IMR-90 (cell line): Measurements from ENCODE around the gene C2orf68. TPM values are rescaled to one million over a fixed set of nuclear protein-coding genes. Genes with fewer than 3 reads are reported as not detected.

Source experiments
- ATAC-seq: fragments of 200-7000 bp; cut with Tn5 transposase; 2 replicates; pipeline ENCODE4 v1.9.1; 2020; ENCODE audit warnings: low read depth, mild to moderate bottlenecking, moderate library complexity
- BruUV-seq: library from RNA; stranded (reverse); fragments of 400-500 nt; replicated peaks from 2 replicates; lab custom pipeline; 2021; lab: Mats Ljungman, UMichigan
- CTCF ChIA-PET: fragments of 300-600 bp; formaldehyde crosslinking; extraction: SDS; loops from one replicate; lab custom pipeline; 2021; ENCODE audit warnings: antibody characterized with exemption; lab: Yijun Ruan, JAX
- POLR2A ChIA-PET: fragments of 300-600 bp; sonication (Branson Sonifier 250); formaldehyde crosslinking; loops from one replicate; lab custom pipeline; 2022; ENCODE audit warnings: antibody characterized with exemption; ENCODE audit not compliant: unreplicated experiment; lab: Charles Lee
- DNase-seq: peaks from one replicate; pipeline ENCODE4 v3.0.0; 2013
- H2AFZ ChIP-seq: replicated peaks from 2 replicates; pipeline ENCODE3; 2013; ENCODE audit warnings: low read length, mild to moderate bottlenecking; ENCODE audit not compliant: poor library complexity
- H2AK5ac ChIP-seq: 2 replicates; pipeline ENCODE4 v1.6.1; 2013; ENCODE audit warnings: low read depth, low read length, inconsistent platforms
- H2AK9ac ChIP-seq: replicated peaks from 2 replicates; pipeline ENCODE3; 2013; ENCODE audit warnings: mild to moderate bottlenecking, low read depth, low read length, moderate library complexity; ENCODE audit not compliant: poor library complexity
- H2BK120ac ChIP-seq: 2 replicates; pipeline ENCODE4 v1.6.1; 2013; ENCODE audit warnings: low read depth, low read length, inconsistent platforms
- H2BK15ac ChIP-seq: 3 replicates; pipeline ENCODE4 v1.6.1; 2013; ENCODE audit warnings: low read depth, low read length, inconsistent platforms
- H2BK20ac ChIP-seq: 2 replicates; pipeline ENCODE4 v1.6.1; 2013; ENCODE audit warnings: low read depth, mild to moderate bottlenecking, inconsistent platforms, low read length, moderate library complexity
- H2BK5ac ChIP-seq: 2 replicates; pipeline ENCODE4 v1.6.1; 2013; ENCODE audit warnings: mild to moderate bottlenecking, low read depth, low read length, inconsistent platforms; ENCODE audit not compliant: poor library complexity, severe bottlenecking
- H3K14ac ChIP-seq: replicated peaks from 2 replicates; pipeline ENCODE4 v1.6.1; 2013; ENCODE audit warnings: low read depth, low read length, inconsistent platforms
- H3K18ac ChIP-seq: 2 replicates; pipeline ENCODE4 v1.6.1; 2013; ENCODE audit warnings: low read depth, low read length, control low read depth
- H3K23ac ChIP-seq: 2 replicates; pipeline ENCODE4 v1.6.1; 2013; ENCODE audit warnings: low read depth, low read length, inconsistent platforms
- H3K27ac ChIP-seq: 2 replicates; pipeline ENCODE4 v1.5.1; 2013; ENCODE audit warnings: mild to moderate bottlenecking, control low read depth, low read length; ENCODE audit not compliant: insufficient read depth
- H3K27me3 ChIP-seq: 2 replicates; pipeline ENCODE4 v1.6.1; 2013; ENCODE audit warnings: low read length; ENCODE audit not compliant: control insufficient read depth, insufficient read depth
- H3K36me3 ChIP-seq: 2 replicates; pipeline ENCODE4 v1.6.1; 2013; ENCODE audit warnings: low read length, mixed read lengths; ENCODE audit not compliant: control insufficient read depth, insufficient read depth
- H3K4ac ChIP-seq: 2 replicates; pipeline ENCODE4 v1.6.1; 2013; ENCODE audit warnings: low read depth, low read length, inconsistent platforms
- H3K4me1 ChIP-seq: 2 replicates; pipeline ENCODE4 v1.6.1; 2013; ENCODE audit warnings: low read length, mixed read lengths; ENCODE audit not compliant: control insufficient read depth, insufficient read depth
- H3K4me2 ChIP-seq: 2 replicates; pipeline ENCODE4 v1.6.1; 2013; ENCODE audit warnings: low read depth, mild to moderate bottlenecking, control low read depth, low read length, moderate library complexity
- H3K4me3 ChIP-seq: 2 replicates; pipeline ENCODE4 v1.5.1; 2013; ENCODE audit warnings: low read depth, mild to moderate bottlenecking, control low read depth, low read length, moderate library complexity; ENCODE audit not compliant: insufficient read depth
- H3K56ac ChIP-seq: 2 replicates; pipeline ENCODE4 v1.6.1; 2013; ENCODE audit warnings: low read length, inconsistent platforms; ENCODE audit not compliant: insufficient read depth; ENCODE audit errors: extremely low read depth
- H3K79me1 ChIP-seq, 2 experiments: 2 replicates each; pipeline ENCODE4 v1.6.1; 2013; ENCODE audit warnings: low read length in 2 of 2, inconsistent platforms in 1 of 2, low read depth in 1 of 2
- H3K9ac ChIP-seq: 2 replicates; pipeline ENCODE4 v1.6.1; 2013; ENCODE audit warnings: low read depth, low read length, control low read depth
- H3K9me1 ChIP-seq: 2 replicates; pipeline ENCODE4 v1.6.1; 2013; ENCODE audit warnings: low read length, inconsistent platforms; ENCODE audit not compliant: insufficient read depth
- H3K9me3 ChIP-seq: 2 replicates; pipeline ENCODE4 v1.6.1; 2013; ENCODE audit warnings: low read length; ENCODE audit not compliant: control insufficient read depth, insufficient read depth
- H4K20me1 ChIP-seq: 2 replicates; pipeline ENCODE4 v1.6.1; 2013; ENCODE audit warnings: low read length, inconsistent platforms; ENCODE audit not compliant: insufficient read depth
- H4K5ac ChIP-seq: 2 replicates; pipeline ENCODE4 v1.6.1; 2013; ENCODE audit warnings: mild to moderate bottlenecking, low read depth, low read length, control low read depth
- H4K8ac ChIP-seq, 2 experiments: 2 replicates each; pipeline ENCODE4 v1.6.1; 2013; ENCODE audit warnings: low read depth in 2 of 2, low read length in 2 of 2, control low read depth in 1 of 2, inconsistent platforms in 1 of 2
- H4K91ac ChIP-seq: 2 replicates; pipeline ENCODE4 v1.6.1; 2013; ENCODE audit warnings: low read depth, low read length, inconsistent platforms; ENCODE audit not compliant: insufficient read depth
- MXI1 ChIP-seq: IDR thresholded peaks from 2 replicates; pipeline ENCODE4 v1.6.1; 2012; ENCODE audit warnings: low read depth, mild to moderate bottlenecking, low read length, moderate library complexity, borderline replicate concordance
- POLR2A ChIP-seq: IDR thresholded peaks from 2 replicates; pipeline ENCODE4 v1.6.1; 2012; ENCODE audit warnings: mild to moderate bottlenecking, low read depth, low read length
- RCOR1 ChIP-seq: IDR thresholded peaks from 2 replicates; pipeline ENCODE4 v1.6.1; 2012; ENCODE audit warnings: mild to moderate bottlenecking, low read length, improper control_type of control experiment; ENCODE audit not compliant: insufficient replicate concordance
- USF2 ChIP-seq: fragments of 150-350 bp; IDR thresholded peaks from 2 replicates; pipeline ENCODE4 v1.6.1; 2017; ENCODE audit warnings: mild to moderate bottlenecking, antibody characterized with exemption, low read length, low read depth
- WGBS, 2 experiments: methylation state at CpG; one replicate each; pipeline versions ENCODE4 v1.1.5 to v1.1.7; 2013; ENCODE audit warnings: missing lambda C conversion rate in 2 of 2; ENCODE audit not compliant: insufficient read length in 1 of 2; ENCODE audit errors: extremely low coverage in 2 of 2; 5-methylcytosine and 5-hydroxymethylcytosine counted together
- dilution Hi-C: fragments of 300-500 bp; cut with HindIII; formaldehyde crosslinking; loops from one replicate; pipeline ENCODE4 v1.14.3; 2018; ENCODE audit warnings: low sequenced_read_pairs; ENCODE audit not compliant: unreplicated experiment
- in situ Hi-C: fragments of 300-500 bp; cut with MboI; formaldehyde crosslinking; loops from 3 replicates; pipeline ENCODE4 v1.14.3; 2019; ENCODE audit warnings: low sequenced_read_pairs, inconsistent platforms, mixed read lengths
- intact Hi-C: fragments of 100-400 bp; cut with micrococcal nuclease; formaldehyde crosslinking; loops from 2 replicates; pipeline ENCODE4 v1.10.0; 2022
- polyA plus RNA-seq, 3 experiments: library from polyadenylated mRNA; depleted of rRNA; stranded (reverse); fragments of >200 nt; gene quantifications; 2 replicates each; pipeline ENCODE4 v1.2.3, GENCODE V29; 2012; ENCODE audit warnings: low replicate concordance in 1 of 3
- total RNA-seq: library from RNA; depleted of rRNA; stranded (reverse); fragments of >200 nt; gene quantifications from 2 replicates; pipeline ENCODE4 v1.2.3, GENCODE V29; 2012

The C2orf68 gene
- total and polyA plus RNA-seq, 2 of the 4 experiments (the other 2 are of a cell fraction) = 6.8 to 10.1 TPM

DNA sequence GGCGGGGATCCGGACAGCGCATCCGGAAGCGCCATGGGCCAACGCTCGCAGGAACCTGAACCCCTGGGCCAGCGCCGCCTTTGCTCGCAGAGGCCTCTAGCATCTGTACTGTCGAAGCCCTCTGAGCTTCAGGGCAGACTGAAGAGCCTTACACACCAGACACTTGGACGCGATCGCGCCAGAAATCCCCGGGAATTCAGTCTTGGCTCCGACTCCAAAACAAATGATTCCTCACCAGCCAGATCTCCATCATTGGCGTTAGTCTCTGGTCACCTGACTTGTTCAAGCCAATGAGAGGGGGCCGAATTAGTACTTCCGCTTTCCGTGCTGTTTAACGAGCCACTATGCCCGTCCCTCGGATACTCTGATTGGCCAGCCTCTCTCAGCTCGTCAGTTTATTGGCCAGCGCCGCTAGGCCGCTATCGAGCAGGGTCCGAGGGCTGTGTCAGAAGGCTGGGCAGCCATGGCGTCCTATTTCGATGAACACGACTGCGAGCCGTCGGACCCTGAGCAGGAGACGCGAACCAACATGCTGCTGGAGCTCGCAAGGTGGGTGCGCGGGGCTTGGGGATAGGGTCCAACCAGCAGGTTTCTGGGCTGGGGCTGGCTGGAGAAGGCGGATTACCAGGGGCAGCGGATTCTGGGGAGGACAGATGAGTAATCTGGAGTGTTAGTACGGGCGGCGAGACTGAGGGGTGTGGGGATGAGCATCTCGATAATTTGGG lies 16.4 kb downstream of the C2orf68 start, which contains the start of gene RNF181:
Gene RNF181, plus strand, starts transcription at position 445 of the 725 bp plus-strand sequence. Its CDS starts 19 bp downstream, at position 464.
- dilution Hi-C loops = no loop called here
- Histone ChIP-seq H3K27ac (peak within 1 kb of the TSS; percentile 85), H3K9me3 (no peaks in the 10 kb centered on the region), H2BK120ac (peak within 1 kb of the TSS; percentile 17; the same call in 1 of the 2 replicates), H4K91ac (peak within 1 kb of the TSS; percentile 62), H3K79me1 (peaks cover 36 to 67% of the 10 kb centered on the region in 2 experiments), H3K4ac (peak within 1 kb of the TSS; percentile 84), H3K9ac (peak within 1 kb of the TSS; percentile 90), H3K27me3 (no peaks in the 10 kb centered on the region), H3K4me2 (peak within 1 kb of the TSS; percentile 89), H3K56ac (peak within 1 kb of the TSS; percentile 64), H2BK20ac (no peak within 1 kb of the TSS), H3K18ac (peak within 1 kb of the TSS; percentile 42; the same call in 1 of the 2 replicates), H3K14ac (peak within 1 kb of the TSS; percentile 78), H2AFZ (peak within 1 kb of the TSS; percentile 95), H2BK15ac (no peak within 1 kb of the TSS; the same call in 2 of the 3 replicates), H3K9me1 (peaks cover 24% of the 10 kb centered on the region), H2AK9ac (peak within 1 kb of the TSS; percentile 98), H3K4me3 (peak within 1 kb of the TSS; percentile 75), H2AK5ac (peak within 1 kb of the TSS; percentile 83), H4K5ac (peak within 1 kb of the TSS; percentile 59), H3K36me3 (peaks cover 26% of the 10 kb centered on the region), H2BK5ac (peak within 1 kb of the TSS; percentile 87), H4K8ac (peak within 1 kb of the TSS; percentile 42 to 90), H3K4me1 (peaks cover 19% of the 10 kb centered on the region), H3K23ac (peak within 1 kb of the TSS; percentile 69), H4K20me1 (peaks cover 18% of the 10 kb centered on the region)
- BruUV-seq = no TSS peak
- POLR2A ChIA-PET = interaction anchor here (0.5 to 2.5 kb wide), 4 partner anchors 8 to 189 kb away, joined by 6 to 14 read pairs (median 8); no protein-coding TSS in a partner anchor
- CTCF ChIA-PET = no interaction called here
- 0% methylated on average over 43 of the region's 47 CpGs; no CpG with 5 or more reads in 1 of the 2 experiments for WGBS, 2 experiments
- ATAC-seq (peak; percentile 97), DNase-seq (peak; percentile 99)
- intact Hi-C loops = no loop called here
- TF ChIP-seq MXI1 (peak; percentile 37; the same call in 1 of the 2 replicates), POLR2A (peak; percentile 88), USF2 (peak; percentile 91), RCOR1 (no peak)
- in situ Hi-C loops = no loop called here
